Measurements from ENCODE around the gene SMDT1. TPM values are rescaled to one million over a fixed set of nuclear protein-coding genes. Genes with fewer than 3 reads are reported as not detected.
"Not testable (repeated sequence)": the region's sequence is repeated elsewhere in the genome, so short reads cannot be mapped to it uniquely, and the experiment has no call there.

The SMDT1 gene
- total RNA-seq, 1 donor from 2014 or later: 65.1 TPM

- H3K9me3 Mint-ChIP-seq: no peaks in the 10 kb centered on the region
- H3K27ac Mint-ChIP-seq: no peak overlapping the region
- H3K36me3 Mint-ChIP-seq (ENCODE audit: low read depth): peaks cover 69% of the 10 kb centered on the region
- no peaks in the 10 kb centered on the region for H3K27me3 Mint-ChIP-seq (ENCODE audit: low read depth)
- peaks cover 10% of the 10 kb centered on the region for H3K4me1 Mint-ChIP-seq (ENCODE audit: low read depth)
- intact Hi-C loops (cut with micrococcal nuclease): no loop called here
- H3K4me3 Mint-ChIP-seq (ENCODE audit: low read depth): no peak overlapping the region
- DNase-seq (ENCODE audit: low spot score): no peak
These were observed 14.9 kb upstream of the SMDT1 start for GRCh38 chr22:42064629-42065028.

- Mint-ChIP-seq H3K36me3 (ENCODE audit: low read depth) (peaks cover 59% of the 10 kb centered on the region), H3K27ac (no peak overlapping the region), H3K4me3 (ENCODE audit: low read depth) (no peak overlapping the region), H3K4me1 (ENCODE audit: low read depth) (peaks cover 12% of the 10 kb centered on the region), H3K27me3 (ENCODE audit: low read depth) (no peaks in the 10 kb centered on the region), H3K9me3 (no peaks in the 10 kb centered on the region)
- DNase-seq (ENCODE audit: low spot score): peak; percentile 6
- intact Hi-C loops (cut with micrococcal nuclease): no loop called here
These were observed 13.9 kb upstream of the SMDT1 start for GRCh38 chr22:42065438-42066125.

GRCh38 chr22:42066126-42066761 lies 13.3 kb upstream of the SMDT1 start:
- Mint-ChIP-seq H3K27me3 (ENCODE audit: low read depth) (no peaks in the 10 kb centered on the region), H3K4me3 (ENCODE audit: low read depth) (no peak overlapping the region), H3K36me3 (ENCODE audit: low read depth) (peaks cover 53% of the 10 kb centered on the region), H3K9me3 (no peaks in the 10 kb centered on the region), H3K4me1 (ENCODE audit: low read depth) (peaks cover 14% of the 10 kb centered on the region), H3K27ac (no peak overlapping the region)
- peak; percentile 5 for DNase-seq (ENCODE audit: low spot score)
- intact Hi-C loops (cut with micrococcal nuclease): no loop called here

GRCh38 chr22:42066937-42067336 lies 12.6 kb upstream of the SMDT1 start:
- H3K4me3 Mint-ChIP-seq (ENCODE audit: low read depth): no peak overlapping the region
- no peaks in the 10 kb centered on the region for H3K9me3 Mint-ChIP-seq
- intact Hi-C loops (cut with micrococcal nuclease): no loop called here
- H3K27ac Mint-ChIP-seq: no peak overlapping the region
- no peaks in the 10 kb centered on the region for H3K27me3 Mint-ChIP-seq (ENCODE audit: low read depth)
- peaks cover 47% of the 10 kb centered on the region for H3K36me3 Mint-ChIP-seq (ENCODE audit: low read depth)
- H3K4me1 Mint-ChIP-seq (ENCODE audit: low read depth): peaks cover 20% of the 10 kb centered on the region
- peak; percentile 7 for DNase-seq (ENCODE audit: low spot score)

GRCh38 chr22:42067671-42068251 lies 11.7 kb upstream of the SMDT1 start:
- no peaks in the 10 kb centered on the region for H3K27me3 Mint-ChIP-seq (ENCODE audit: low read depth)
- H3K27ac Mint-ChIP-seq: no peak overlapping the region
- H3K36me3 Mint-ChIP-seq (ENCODE audit: low read depth): peaks cover 41% of the 10 kb centered on the region
- no peak for DNase-seq (ENCODE audit: low spot score)
- H3K4me3 Mint-ChIP-seq (ENCODE audit: low read depth): no peak overlapping the region
- H3K9me3 Mint-ChIP-seq: no peaks in the 10 kb centered on the region
- peaks cover 20% of the 10 kb centered on the region for H3K4me1 Mint-ChIP-seq (ENCODE audit: low read depth)
- intact Hi-C loops (cut with micrococcal nuclease): no loop called here

GRCh38 chr22:42068291-42068690 lies 11.2 kb upstream of the SMDT1 start:
- Mint-ChIP-seq H3K27me3 (ENCODE audit: low read depth) (no peaks in the 10 kb centered on the region), H3K36me3 (ENCODE audit: low read depth) (peaks cover 36% of the 10 kb centered on the region), H3K4me3 (ENCODE audit: low read depth) (no peak overlapping the region), H3K9me3 (no peaks in the 10 kb centered on the region), H3K4me1 (ENCODE audit: low read depth) (peaks cover 20% of the 10 kb centered on the region), H3K27ac (no peak overlapping the region)
- intact Hi-C loops (cut with micrococcal nuclease): no loop called here
- no peak for DNase-seq (ENCODE audit: low spot score)

GRCh38 chr22:42069801-42070516 lies 9.5 kb upstream of the SMDT1 start:
- Mint-ChIP-seq H3K4me1 (ENCODE audit: low read depth) (peaks cover 22% of the 10 kb centered on the region), H3K27me3 (ENCODE audit: low read depth) (no peaks in the 10 kb centered on the region), H3K9me3 (no peaks in the 10 kb centered on the region), H3K36me3 (ENCODE audit: low read depth) (peaks cover 27% of the 10 kb centered on the region), H3K27ac (peak overlapping the region; percentile 90), H3K4me3 (ENCODE audit: low read depth) (peak overlapping the region; percentile 83)
- DNase-seq (ENCODE audit: low spot score): no peak
- intact Hi-C loops (cut with micrococcal nuclease): loop anchor here (1.0 to 10.0 kb wide), 7 partner anchors 10 to 372 kb away; partner anchors contain the start of genes CENPM, SREBF2 and WBP2NL

- Mint-ChIP-seq H3K9me3 (no peaks in the 10 kb centered on the region), H3K27ac (peak within 1 kb of the TSS; percentile 90), H3K36me3 (ENCODE audit: low read depth) (peaks cover 20% of the 10 kb centered on the region), H3K4me1 (ENCODE audit: low read depth) (peaks cover 25% of the 10 kb centered on the region), H3K27me3 (ENCODE audit: low read depth) (no peaks in the 10 kb centered on the region), H3K4me3 (ENCODE audit: low read depth) (peak within 1 kb of the TSS; percentile 83)
- DNase-seq (ENCODE audit: low spot score): peak; percentile 93
- intact Hi-C loops (cut with micrococcal nuclease): loop anchor here (1.0 to 10.0 kb wide), 7 partner anchors 10 to 372 kb away; partner anchors contain the start of genes CENPM, SREBF2 and WBP2NL
These were observed 8.7 kb upstream of the SMDT1 start, which contains the start of gene NAGA for GRCh38 chr22:42070517-42071422. NAGA (minus strand) TSS chr22:42070812; CDS start chr22:42070297, 515 bp downstream.

GRCh38 chr22:42071508-42071907 lies 8.0 kb upstream of the SMDT1 start:
- Mint-ChIP-seq H3K4me1 (ENCODE audit: low read depth) (peaks cover 27% of the 10 kb centered on the region), H3K36me3 (ENCODE audit: low read depth) (peaks cover 19% of the 10 kb centered on the region), H3K4me3 (ENCODE audit: low read depth) (peak overlapping the region; percentile 83), H3K27ac (peak overlapping the region; percentile 90)
- intact Hi-C loops (cut with micrococcal nuclease): loop anchor here (5.0 to 10.0 kb wide), 5 partner anchors 74 to 371 kb away; partner anchors contain the start of genes CENPM, SREBF2 and WBP2NL
- DNase-seq (ENCODE audit: low spot score); H3K27me3 Mint-ChIP-seq (ENCODE audit: low read depth); H3K9me3 Mint-ChIP-seq: not testable (repeated sequence)

- DNase-seq (ENCODE audit: low spot score): no peak
- peaks cover 10% of the 10 kb centered on the region for H3K36me3 Mint-ChIP-seq (ENCODE audit: low read depth)
- intact Hi-C loops (cut with micrococcal nuclease): loop anchor here (5.0 to 10.0 kb wide), 5 partner anchors 75 to 370 kb away; partner anchors contain the start of genes CENPM, SREBF2 and WBP2NL
- H3K27me3 Mint-ChIP-seq (ENCODE audit: low read depth): no peaks in the 10 kb centered on the region
- peak overlapping the region; percentile 75 for H3K4me3 Mint-ChIP-seq (ENCODE audit: low read depth)
- peak overlapping the region; percentile 60 for H3K27ac Mint-ChIP-seq
- H3K9me3 Mint-ChIP-seq: no peaks in the 10 kb centered on the region
- H3K4me1 Mint-ChIP-seq (ENCODE audit: low read depth): peaks cover 27% of the 10 kb centered on the region
These were observed 6.7 kb upstream of the SMDT1 start for GRCh38 chr22:42072606-42073330.

- peak overlapping the region; percentile 75 for H3K4me3 Mint-ChIP-seq (ENCODE audit: low read depth)
- intact Hi-C loops (cut with micrococcal nuclease): loop anchor here (5.0 to 10.0 kb wide), 5 partner anchors 76 to 369 kb away; partner anchors contain the start of genes CENPM, SREBF2 and WBP2NL
These were observed 5.9 kb upstream of the SMDT1 start for GRCh38 chr22:42073621-42074041.

More at GRCh38 chr22:42073621-42074041, 5.9 kb upstream of the SMDT1 start:
- Mint-ChIP-seq H3K9me3 (no peaks in the 10 kb centered on the region), H3K4me1 (ENCODE audit: low read depth) (peaks cover 25% of the 10 kb centered on the region), H3K36me3 (ENCODE audit: low read depth) (peaks cover 4% of the 10 kb centered on the region), H3K27me3 (ENCODE audit: low read depth) (no peaks in the 10 kb centered on the region), H3K27ac (peak overlapping the region; percentile 60)
- no peak for DNase-seq (ENCODE audit: low spot score)
